CD4-positive, alpha-beta T cell treated with Interleukin-4 for 1 hour (primary cell): ENCODE results near the gene PTPN20.
"Not testable (repeated sequence)": the region's sequence is repeated elsewhere in the genome, so short reads cannot be mapped to it uniquely, and the experiment has no call there.

Experiments used
- DNase-seq, 2 donors: peaks; one replicate each; pipeline ENCODE4 v3.0.0-alpha.2; 2020 to 2022

Gene PTPN20

DNA sequence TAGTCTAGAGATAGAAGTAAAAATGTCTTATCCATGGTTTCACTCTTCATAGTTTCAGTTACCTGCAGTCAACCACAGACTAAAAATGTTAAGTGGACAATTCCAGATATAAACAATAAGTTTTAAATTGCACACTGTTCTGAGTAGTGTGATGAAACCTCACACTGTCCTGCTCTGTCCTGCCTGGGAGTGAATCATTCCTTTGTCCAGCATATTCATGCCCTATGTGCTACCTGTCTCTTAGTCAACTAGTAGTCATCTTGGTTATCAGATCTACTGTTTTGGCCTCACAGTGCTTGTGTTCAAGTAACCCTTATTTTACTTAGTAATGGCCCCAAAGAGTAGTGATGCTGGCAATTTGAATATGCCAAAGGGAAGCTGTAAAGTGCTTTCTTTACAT is 49.5 kb downstream of the PTPN20 start:
- DNase-seq = not testable (repeated sequence)

DNA sequence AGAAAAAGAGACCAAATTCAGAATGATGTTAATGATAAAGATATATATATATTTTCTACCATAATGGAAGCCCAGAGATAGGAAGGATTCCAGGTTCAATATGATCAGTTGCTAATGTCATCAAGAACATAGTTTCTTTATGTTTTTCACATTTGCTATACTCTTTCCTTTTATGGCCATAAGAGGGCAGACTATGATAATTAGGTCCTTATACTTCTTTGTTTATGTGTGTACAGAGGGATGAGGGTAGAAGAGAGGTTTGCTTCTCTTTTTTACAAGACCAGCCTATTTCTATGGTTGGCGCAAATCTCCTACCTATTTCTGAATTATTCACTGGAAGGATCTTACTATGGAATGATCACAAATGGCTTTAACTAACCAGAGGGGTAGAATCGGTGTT is 52.1 kb downstream of the PTPN20 start:
- DNase-seq = not testable (repeated sequence)

DNA sequence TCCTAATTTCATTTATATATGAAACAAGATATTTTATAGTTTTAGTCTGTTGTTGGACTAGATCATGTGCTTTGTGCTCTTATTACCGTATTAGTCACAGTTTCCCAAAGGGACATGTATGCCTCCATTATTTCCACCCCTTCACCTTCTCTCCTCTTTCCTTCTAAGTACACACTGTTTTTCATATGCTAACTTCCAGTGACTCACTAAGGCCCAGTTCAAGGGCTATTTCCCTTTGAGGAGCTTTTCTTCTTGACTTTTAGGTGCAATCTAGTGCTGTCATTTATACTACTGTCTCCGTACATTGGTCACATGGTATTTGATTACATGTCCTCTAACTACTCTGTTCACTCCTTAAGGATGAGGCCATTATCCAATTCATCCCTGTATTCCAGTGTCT is 55.8 kb downstream of the PTPN20 start:
- not testable (repeated sequence) for DNase-seq

DNA sequence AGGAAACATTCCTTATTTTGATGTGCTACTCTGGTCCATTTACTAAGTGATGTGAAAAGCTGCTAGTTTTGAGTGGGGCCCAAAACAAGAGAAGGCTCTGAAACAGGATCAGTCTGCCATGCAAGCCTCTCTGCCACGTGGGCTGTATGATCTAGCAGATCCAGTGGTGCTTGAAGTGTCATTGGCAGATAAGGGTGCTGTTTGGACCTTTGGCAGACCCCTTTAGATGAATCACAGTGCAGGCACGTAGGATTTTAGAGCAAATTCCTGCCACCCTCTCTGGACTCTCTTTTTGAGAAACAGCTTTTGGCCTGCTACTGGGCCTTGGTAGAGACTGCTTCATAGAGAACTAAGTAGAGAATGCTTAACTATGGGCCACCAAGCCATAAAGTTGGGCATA is 69.0 kb downstream of the PTPN20 start:
- not testable (repeated sequence) for DNase-seq

DNA sequence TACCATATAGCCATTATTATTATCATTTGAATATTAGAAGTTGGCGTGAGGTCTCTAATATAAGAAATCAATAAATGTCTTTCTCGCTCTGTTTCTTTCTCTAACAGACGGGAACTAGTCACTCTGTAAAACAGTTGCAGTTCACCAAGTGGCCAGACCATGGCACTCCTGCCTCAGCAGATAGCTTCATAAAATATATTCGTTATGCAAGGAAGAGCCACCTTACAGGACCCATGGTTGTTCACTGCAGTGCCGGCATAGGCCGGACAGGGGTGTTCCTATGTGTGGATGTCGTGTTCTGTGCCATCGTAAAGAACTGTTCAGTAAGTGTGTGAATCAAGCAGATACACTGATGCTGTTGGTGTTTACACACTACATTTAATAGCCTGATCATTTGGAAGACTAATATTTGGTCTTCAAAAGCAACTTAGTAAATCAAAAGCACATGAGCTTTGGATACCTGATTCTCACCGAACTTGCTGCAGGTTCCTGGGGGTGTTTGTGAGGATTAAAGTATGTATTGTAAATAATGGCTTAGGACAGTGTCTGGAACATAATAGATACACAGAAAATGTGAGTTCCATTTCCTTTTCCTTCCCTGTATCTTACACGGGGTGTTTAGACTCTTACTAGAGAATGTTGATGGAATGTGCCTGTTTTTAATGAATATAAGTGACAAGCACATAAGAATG is 76.2 kb downstream of the PTPN20 start:
- not testable (repeated sequence) for DNase-seq

DNA sequence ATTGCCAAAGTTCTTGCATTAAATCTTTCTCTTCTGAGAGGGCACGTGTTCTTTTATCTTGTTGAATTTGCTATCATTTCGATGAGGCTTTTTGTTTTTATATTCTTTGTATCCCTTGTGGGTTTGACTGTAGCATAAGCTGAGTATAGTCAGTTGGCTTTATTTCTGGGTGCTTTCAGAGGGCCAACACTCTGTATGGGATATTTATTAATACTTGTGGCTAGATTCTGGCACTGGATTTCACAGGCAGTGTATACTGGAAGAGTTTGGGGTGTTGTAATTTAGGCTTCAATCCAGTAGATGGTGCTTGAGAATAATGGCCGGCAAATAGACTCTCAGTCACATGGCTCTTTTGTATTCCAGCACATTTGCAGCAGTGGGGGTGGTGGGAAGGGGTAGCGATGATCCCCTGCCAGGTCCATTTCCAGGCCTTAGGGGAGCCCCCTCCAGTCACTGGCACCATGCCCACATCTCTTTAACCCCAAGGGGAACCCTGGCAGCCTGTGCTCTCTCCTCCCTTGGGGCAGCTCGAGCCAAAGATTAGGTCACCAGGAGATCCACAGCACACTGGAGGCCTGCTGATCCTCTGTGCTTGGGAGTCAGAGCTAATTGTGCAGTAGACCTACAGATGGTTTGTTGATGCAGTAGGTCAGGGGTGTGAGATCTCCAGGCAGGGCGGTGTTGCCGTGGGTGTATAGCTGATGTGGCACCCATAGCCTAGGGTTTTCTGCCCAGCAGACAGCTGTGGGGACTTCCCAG is 81.8 kb downstream of the PTPN20 start:
- DNase-seq = no peak

DNA sequence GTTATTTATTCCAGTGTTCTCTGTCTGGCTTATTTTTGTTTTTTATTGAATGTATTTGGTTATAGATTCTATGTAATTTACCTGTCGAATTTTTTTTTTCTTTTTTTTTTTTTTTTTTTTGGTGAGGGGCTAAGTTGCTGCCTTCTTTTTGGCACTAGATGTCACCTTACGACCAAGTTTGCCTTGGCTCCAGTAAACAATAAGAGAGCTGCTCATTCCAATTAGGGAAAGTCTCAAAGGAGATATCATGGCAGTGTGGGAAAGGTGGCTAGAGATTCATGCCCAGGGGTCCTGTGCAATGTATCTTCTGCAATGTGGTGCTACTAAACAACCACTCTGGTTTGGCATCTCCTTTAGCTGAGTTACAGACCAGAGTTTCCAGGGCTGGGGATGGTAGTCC is 84.0 kb downstream of the PTPN20 start:
- DNase-seq = no peak

DNA sequence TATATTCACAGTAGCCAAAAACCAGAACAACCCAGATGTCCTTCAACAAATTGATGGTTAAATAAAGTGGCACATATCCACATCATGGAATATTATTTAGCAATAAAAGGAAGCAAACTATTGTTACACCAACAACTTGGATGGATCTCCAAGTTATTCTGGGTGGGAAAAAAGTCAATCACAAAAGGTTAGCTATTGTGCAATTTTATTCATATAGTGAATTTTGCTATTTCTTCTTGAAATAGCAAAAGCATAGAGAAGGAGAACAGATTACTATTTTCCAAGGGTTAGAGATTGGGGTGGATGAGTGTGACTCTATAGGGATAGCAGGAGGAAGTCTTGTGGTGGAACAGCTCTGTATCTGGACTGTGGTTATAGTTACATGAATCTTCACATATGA is 87.0 kb downstream of the PTPN20 start:
- DNase-seq = no peak

DNA sequence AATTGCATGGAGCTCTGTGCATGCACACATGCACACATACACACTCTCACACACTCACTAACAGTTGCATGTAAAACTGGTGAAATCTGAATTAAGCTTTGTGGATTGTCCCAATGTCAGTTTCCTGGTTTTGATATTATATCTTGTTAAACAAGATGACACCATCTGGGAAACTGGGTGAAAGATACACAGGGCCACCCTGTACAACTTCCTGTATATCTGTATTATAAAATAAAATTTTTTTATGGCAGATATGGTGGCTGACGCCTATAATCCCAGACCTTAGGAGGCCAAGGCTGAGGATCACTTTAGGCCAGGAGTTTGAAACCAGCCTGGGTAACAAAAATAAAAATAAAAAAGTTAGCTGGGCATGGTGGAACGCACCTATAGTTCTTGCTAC is 87.4 kb downstream of the PTPN20 start:
- no peak for DNase-seq

DNA sequence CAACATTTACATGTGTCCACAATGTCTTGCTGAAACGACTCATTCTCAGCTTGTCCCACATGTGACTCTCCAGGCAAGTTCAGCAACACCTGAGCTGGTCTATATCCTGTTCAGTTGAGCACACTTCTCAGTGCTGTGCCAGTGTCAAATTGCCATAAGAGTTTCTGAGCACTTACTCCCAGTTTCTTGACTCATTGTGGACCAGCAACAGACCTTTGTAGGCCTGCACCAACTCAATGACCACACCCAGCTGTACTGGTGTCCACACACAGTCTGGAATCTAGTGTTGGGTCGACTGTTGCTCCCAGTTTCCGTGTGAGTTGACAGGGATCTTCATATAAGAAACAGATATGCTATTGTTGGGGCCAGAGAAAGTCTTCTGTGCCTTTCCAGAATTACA is 88.0 kb downstream of the PTPN20 start:
- DNase-seq = no peak

DNA sequence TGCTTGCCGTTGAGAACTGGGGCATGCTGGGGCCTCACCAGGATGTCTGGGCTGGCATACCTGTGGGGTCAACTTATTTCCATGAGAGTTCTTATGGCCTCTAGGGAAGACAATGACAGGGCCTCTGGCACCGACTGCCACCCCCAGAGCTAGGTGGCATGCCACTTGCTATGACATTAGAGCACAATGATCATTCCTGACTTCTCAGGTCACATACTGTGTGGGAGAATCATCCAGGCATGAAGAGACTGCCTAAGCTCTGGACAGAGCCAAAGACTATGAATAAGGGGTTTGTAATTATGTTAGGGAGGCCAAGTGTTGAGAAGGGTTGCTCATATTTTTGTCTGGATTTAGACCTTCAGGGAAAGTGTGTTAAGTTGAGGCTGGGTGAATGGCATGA is 97.5 kb downstream of the PTPN20 start:
- no peak for DNase-seq

DNA sequence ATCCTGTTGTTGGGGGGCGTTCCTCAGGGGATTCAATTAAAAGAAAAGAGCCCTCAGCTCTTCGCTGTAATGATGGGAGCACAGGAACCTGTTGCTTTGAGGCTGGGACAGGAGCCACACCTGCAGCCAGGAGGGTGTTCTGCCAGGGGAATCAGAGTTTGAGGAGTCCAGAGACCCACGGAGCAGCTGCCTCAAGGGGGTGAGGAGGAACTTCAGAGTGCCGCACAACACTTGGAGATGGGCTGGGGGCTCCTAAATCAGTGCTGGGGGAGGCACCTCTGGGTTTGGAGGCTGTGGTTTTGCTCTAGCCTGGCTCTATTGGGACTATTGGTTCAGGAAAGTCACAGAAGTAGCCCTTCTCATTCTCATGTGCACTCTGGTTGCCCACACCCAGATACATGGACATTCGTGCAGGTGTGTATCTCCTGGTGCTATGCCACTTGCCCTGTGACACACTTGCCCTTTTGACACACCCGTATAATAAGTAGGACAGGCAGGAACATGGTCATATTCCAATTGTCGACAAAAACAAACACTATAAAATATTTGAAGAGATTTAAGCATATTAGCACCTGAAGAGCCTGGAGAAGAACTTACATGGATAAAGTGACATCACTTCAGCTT is 98.1 kb downstream of the PTPN20 start:
- no peak for DNase-seq

DNA sequence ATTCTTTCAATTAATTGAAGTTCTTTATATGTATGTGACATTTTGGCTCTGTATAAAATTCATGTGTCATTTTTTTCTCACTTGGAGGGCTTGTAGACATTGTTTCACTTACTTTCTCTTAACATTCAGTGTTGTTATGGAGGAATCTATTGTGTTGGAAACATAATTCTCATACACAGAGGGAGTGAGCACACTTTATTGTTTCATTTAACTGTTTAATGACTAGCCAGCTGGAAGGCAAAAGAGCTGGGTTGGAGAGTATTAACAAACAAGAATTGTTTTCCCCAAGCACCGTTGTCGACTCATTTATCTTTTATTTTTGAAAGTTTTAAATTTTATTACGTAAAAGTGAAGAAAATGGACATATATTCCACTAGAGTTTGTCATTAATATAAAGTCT is 98.8 kb downstream of the PTPN20 start:
- DNase-seq = no peak

DNA sequence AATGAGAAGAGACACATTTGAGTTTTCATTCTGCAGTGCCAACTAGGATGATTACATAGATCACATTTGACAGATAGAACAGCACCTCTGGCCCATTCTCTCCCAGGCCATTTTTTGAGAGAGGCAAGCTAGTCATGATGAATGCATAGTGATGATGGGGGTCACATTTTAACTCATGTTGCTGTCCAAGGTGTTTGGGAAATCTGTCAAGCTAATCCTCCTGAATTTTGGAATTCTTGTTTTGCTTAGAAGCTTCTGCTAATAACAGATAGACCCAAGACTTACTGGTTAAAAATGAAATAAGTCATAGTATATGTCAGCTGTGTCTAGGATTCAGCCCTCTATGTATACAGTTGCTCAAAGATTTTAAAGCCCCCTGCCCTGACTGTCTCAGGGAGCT is 101.0 kb downstream of the PTPN20 start:
- DNase-seq = no peak

DNA sequence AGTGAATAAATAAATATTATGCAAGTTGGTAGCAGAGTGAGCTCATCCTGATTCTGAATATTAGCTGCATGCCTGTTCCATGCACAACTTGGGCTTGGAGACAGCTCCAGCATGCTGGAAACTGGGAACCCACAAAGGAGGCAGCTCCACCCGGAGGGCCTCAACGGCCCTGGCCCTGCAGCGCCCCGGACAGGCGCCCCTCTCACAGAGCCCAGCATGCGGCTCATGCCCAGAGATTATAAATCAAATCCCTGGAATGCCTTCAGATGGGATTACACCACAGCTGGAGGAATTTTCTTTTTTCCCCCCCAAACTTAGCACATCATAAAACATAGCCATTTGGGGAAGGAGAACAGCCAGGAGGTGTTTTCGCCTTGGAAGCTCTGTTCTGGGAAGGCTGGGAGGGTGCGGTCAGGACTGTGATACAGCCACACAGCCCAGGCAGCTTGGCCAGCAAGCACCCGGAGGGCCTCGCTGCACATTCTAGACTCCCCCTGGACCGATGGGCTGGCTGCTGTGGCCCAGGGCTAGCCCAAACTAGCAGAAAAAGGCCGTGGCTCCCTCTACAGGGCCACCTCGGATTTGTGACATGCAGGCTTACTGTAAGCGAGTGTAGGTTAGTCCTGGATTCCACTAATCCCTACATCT is 102.4 kb downstream of the PTPN20 start:
- no peak for DNase-seq

DNA sequence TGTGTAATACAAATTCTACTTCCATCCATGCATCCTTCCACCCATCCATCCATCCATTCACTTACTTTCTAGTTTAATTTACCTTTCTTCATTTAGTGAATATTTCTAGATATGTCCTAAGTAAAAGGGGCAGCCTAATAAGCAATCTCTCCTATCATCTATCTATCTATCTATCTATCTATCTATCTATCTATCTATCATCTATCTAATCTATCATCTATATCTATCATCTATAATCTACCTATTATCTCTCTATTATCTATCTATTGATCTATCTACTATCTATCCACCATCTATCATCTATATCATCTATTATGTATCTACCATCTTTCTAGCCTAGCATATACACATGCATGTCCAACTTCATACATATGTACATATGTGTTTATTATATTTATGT is 104.2 kb downstream of the PTPN20 start:
- no peak for DNase-seq

DNA sequence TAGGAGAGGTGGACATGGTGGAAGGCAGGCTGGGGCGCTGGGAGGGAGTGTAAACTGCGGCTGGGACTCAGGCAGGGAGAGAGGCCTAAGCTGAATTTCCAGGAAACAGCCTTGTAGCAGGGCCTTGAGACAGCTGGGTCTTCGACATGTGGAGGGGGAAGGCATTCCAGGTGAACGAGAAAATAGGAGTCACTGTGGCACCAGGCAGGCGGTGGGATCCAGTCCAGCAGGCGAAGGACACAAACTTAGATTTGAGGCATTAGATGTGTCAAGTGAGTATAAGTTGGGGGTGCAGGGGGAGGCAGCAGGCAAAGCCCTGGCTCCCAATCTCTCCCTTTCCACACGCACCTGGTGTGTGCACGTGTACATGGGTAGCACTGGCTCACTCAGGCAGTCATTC is 105.3 kb downstream of the PTPN20 start:
- DNase-seq = no peak

DNA sequence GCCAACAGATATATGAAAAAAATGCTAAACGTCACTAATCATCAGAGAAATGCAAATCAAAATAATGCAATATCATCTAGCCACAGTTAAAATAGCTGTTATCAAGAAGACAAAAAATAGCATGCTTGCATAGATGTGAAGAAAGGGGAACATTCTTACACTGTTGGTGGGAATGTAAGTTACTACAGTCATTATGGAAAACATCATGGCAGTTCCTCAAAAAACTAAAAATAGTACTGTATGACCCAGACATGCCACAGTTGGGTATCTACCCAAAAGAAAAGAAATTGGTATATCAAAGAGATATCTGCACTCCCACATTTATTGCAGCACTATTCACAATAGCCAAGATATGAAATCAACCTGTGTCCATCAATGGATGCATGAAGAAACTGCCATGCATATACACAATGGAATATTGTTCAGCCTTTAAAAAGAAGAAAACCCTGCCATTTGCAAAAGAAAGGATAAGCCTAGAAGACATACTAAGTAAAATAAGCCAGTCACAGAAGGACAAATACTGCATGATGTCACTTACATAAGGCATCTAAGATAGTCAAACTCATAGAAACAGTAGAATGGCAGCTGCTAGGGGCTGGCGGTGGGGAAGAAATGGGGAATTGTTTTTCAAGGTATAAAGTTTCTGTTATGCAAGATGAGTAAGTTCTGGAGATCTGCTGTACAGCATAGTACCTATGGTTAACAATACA is 107.0 kb downstream of the PTPN20 start:
- DNase-seq = no peak

DNA sequence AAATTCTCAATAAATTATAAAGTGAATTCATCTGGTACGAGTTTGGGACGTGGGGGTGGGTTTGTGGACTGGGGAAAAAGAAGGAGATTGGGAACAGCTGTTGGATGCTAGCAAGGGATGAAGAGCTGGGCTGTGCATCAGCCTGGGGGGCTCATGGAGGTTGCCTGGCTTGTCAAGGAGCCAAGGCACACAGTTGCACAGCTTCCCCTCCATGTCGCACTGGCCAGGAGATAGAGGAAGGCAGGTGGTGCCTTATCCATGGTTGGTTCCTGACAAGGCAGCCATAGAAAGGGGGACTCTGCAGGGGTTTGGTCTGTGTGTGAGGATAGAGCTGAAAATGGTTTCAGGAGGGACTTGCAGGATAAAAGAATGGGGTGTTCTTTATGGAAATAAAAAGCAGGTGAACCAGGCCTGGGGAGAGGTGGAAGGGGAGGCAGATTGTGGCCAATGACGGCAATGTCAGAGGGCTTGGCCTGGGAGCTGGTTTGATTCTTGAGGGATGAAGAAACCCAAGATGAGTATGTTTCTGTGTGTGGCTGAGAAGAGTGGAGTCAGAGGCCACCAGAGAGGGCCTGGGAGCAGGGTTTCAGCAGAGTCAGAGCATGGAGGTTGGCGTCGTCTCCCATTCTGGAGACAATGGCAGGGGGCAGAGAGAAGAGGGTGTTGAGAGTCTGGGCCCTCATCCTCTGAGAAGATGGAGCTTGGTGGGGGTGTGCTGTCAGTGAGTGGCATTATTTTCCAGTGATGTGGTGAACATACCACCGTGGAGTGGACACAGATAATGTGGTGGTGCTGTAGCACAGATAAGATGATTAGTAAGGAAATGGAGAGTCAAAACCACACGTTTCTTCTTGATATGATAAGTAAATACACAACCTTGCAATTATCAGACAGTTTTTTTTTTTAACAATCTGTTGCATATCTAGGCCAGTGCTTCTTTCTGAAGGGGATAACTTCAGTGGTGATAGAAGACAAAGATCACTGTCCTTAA is 108.2 kb downstream of the PTPN20 start:
- DNase-seq = no peak

DNA sequence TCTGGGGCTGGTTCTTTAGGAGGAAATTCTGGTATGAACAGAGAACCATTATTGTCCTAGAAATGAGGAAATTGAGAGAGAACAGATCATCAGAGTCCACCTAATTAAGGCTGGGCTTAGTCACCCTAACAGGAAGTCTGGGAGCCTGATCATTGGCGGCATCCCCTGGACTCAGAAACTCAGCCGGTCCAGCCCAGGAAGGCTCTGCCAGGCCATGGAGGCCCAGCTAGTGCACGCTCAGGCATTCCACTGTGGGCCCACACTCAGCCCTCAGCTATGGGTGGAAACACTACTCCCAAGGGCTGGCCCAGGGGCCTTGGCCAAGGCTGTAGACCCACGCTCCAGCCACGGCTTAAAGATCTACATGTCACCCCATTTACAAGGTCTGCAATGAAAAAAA is 109.2 kb downstream of the PTPN20 start:
- DNase-seq = no peak

DNA sequence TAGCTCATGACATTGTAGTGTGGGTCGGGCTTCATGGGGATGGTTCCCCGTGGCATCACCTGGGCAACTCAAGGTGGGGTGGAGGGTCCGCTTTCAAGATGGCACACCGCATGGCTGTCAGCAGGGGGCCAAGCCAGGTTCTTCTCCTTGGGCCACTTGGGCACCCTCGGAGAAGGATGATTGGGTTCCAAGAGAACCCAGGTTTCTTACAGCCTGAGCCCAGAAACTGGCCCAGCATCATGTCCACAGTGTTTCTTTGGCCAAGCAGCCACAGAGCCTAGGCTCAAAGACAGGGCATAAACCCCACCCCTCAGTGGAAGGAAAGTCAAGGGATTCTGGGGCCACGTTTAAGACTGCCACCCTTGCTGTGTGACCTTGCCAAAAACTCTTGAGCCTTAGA is 110.6 kb downstream of the PTPN20 start:
- no peak for DNase-seq
